HepG2 (cell line): ENCODE results near the gene COBL. TPM values are rescaled to one million over a fixed set of nuclear protein-coding genes. Genes with fewer than 3 reads are reported as not detected.

Experiments
- ATAC-seq: fragments of 200-7000 bp; cut with Tn5 transposase; 3 replicates; pipeline ENCODE4 v1.9.1; 2020; ENCODE audit warnings: mild to moderate bottlenecking, moderate library complexity
- BruUV-seq: library from RNA; stranded (reverse); fragments of 400-500 nt; replicated peaks from 2 replicates; lab custom pipeline; 2021; lab: Mats Ljungman, UMichigan
- CTCF ChIA-PET: fragments of 300-600 bp; formaldehyde crosslinking; extraction: SDS; loops from one replicate; lab custom pipeline; 2021; ENCODE audit warnings: low total read pairs, inconsistent platforms, low intra/inter-chr PET ratio; lab: Yijun Ruan, JAX
- POLR2A ChIA-PET: fragments of 350-600 bp; sonication (Branson Sonifier 250); formaldehyde crosslinking; loops from one replicate; lab custom pipeline; 2020; ENCODE audit warnings: antibody characterized with exemption, inconsistent platforms; lab: Yijun Ruan, JAX
- DNase-seq: peaks from one replicate; pipeline ENCODE4 v3.0.0-alpha.2; 2015; ENCODE audit warnings: low spot score
- FAIRE-seq: peaks from 3 replicates; lab custom pipeline; 2011; peaks lifted over from hg19 to GRCh38; lab: Jason Lieb, UNC
- H2AFZ ChIP-seq: one replicate; pipeline ENCODE4 v1.6.1; 2011; ENCODE audit warnings: low read length, inconsistent platforms
- H3K27ac ChIP-seq: fragments of 300-600 bp; 3 replicates; pipeline ENCODE4 v1.8.0; 2011; ENCODE audit warnings: mixed run types, mild to moderate bottlenecking, mixed read lengths, low read length, inconsistent platforms; ENCODE audit not compliant: insufficient read depth; ENCODE audit errors: extremely low read length
- H3K27me3 ChIP-seq, 2 experiments: fragments of 200-600 bp in 1 of 2; 2 replicates in 1 of 2; 3 replicates in 1 of 2; pipeline versions ENCODE4 v1.6.0 to v1.8.0; 2011; ENCODE audit warnings: low read length in 2 of 2, mild to moderate bottlenecking in 2 of 2, moderate library complexity in 2 of 2, inconsistent platforms in 1 of 2; ENCODE audit not compliant: insufficient read depth in 2 of 2, control insufficient read depth in 1 of 2
- H3K36me3 ChIP-seq, 2 experiments: fragments of 200-600 bp in 1 of 2; replicated peaks in 1 of 2; 2 replicates in 1 of 2; 3 replicates in 1 of 2; pipeline versions ENCODE4 v1.5.1 to v1.8.0; 2011; ENCODE audit warnings: low read length in 2 of 2, inconsistent platforms in 1 of 2; ENCODE audit not compliant: insufficient read depth in 2 of 2, control insufficient read depth in 1 of 2
- H3K4me1 ChIP-seq: 2 replicates; pipeline ENCODE4 v1.5.1; 2012; ENCODE audit warnings: low read length, inconsistent platforms; ENCODE audit not compliant: insufficient read depth
- H3K4me2 ChIP-seq: 2 replicates; pipeline ENCODE4 v1.6.0; 2011; ENCODE audit warnings: low read depth, low read length, inconsistent platforms
- H3K4me3 ChIP-seq, 3 experiments: fragments of 200-600 bp in 1 of 3; sonication (generic), shearing (Covaris generic) in 1 of 3; replicated peaks in 1 of 3; 2 replicates each; pipeline ENCODE4 v1.5.1; 2011 to 2016; ENCODE audit warnings: low read length in 3 of 3, inconsistent platforms in 2 of 3, low read depth in 2 of 3, mild to moderate bottlenecking in 2 of 3, control low read depth in 1 of 3, mixed read lengths in 1 of 3; ENCODE audit not compliant: insufficient read depth in 1 of 3
- H3K79me2 ChIP-seq: one replicate; pipeline ENCODE4 v1.6.1; 2011; ENCODE audit warnings: low read length, inconsistent platforms; ENCODE audit not compliant: insufficient read depth
- H3K9ac ChIP-seq: 2 replicates; pipeline ENCODE4 v1.6.0; 2011; ENCODE audit warnings: mild to moderate bottlenecking, low read depth, low read length, inconsistent platforms; ENCODE audit not compliant: insufficient read depth
- H3K9me3 ChIP-seq: 2 replicates; pipeline ENCODE4 v1.5.1; 2012; ENCODE audit warnings: mild to moderate bottlenecking, low read length
- H4K20me1 ChIP-seq: 2 replicates; pipeline ENCODE4 v1.6.0; 2011; ENCODE audit warnings: inconsistent platforms, mild to moderate bottlenecking, low read length, moderate library complexity; ENCODE audit not compliant: insufficient read depth
- CTCF ChIP-seq: sonication (generic); formaldehyde crosslinking; IDR thresholded peaks from 2 replicates; pipeline ENCODE4 v1.5.0; 2020; ENCODE audit warnings: mild to moderate bottlenecking, missing genetic modification reagents, moderate library complexity
- FOXC1 ChIP-seq: sonication (generic); formaldehyde crosslinking; IDR thresholded peaks from 2 replicates; pipeline ENCODE4 v1.8.0; 2022; ENCODE audit warnings: mild to moderate bottlenecking, missing genetic modification reagents, borderline replicate concordance
- FOXO1 ChIP-seq: sonication (generic); formaldehyde crosslinking; IDR thresholded peaks from 2 replicates; pipeline ENCODE4 v1.4.0; 2020; ENCODE audit warnings: missing genetic modification reagents
- HCFC1 ChIP-seq: fragments of 150-350 bp; IDR thresholded peaks from 2 replicates; pipeline ENCODE4 v1.6.1; 2014; ENCODE audit warnings: low read depth, low read length
- STAG1 ChIP-seq: sonication (generic); formaldehyde crosslinking; IDR thresholded peaks from 2 replicates; pipeline ENCODE4 v1.4.0; 2020; ENCODE audit warnings: missing genetic modification reagents
- STAT5B ChIP-seq: sonication (generic); formaldehyde crosslinking; IDR thresholded peaks from 2 replicates; pipeline ENCODE4 v1.4.0; 2020; ENCODE audit warnings: missing genetic modification reagents
- ZNF296 ChIP-seq: sonication (generic); formaldehyde crosslinking; conservative IDR thresholded peaks from 2 replicates; pipeline ENCODE4 v1.5.0; 2020; ENCODE audit warnings: mild to moderate bottlenecking, missing genetic modification reagents
- ZNF326 ChIP-seq: sonication (generic); formaldehyde crosslinking; IDR thresholded peaks from 2 replicates; pipeline ENCODE4 v1.4.0; 2020; ENCODE audit warnings: missing genetic modification reagents, borderline replicate concordance
- WGBS: methylation state at CpG from one replicate; pipeline ENCODE4 v1.1.6; 2017; ENCODE audit warnings: low lambda C conversion rate; 5-methylcytosine and 5-hydroxymethylcytosine counted together
- in situ Hi-C: cut with HindIII; loops from 2 replicates; pipeline ENCODE4 v1.10.0; 2017; ENCODE audit warnings: low pct_unique_long_range_greater_than_20kb; ENCODE audit not compliant: extremely low pct_ligation_motif_present
- intact Hi-C: fragments of 100-400 bp; cut with micrococcal nuclease; formaldehyde crosslinking; loops from one replicate; pipeline ENCODE4 v1.10.0; 2022; ENCODE audit not compliant: unreplicated experiment
- polyA plus RNA-seq, 8 experiments: library from polyadenylated mRNA; depleted of rRNA in 3 of 8; stranded (reverse) in 7 of 8; unstranded in 1 of 8; fragments of >200 nt; fragmentation: Illumina TruSeq in 4 of 8; extraction: Trizol in 4 of 8; gene quantifications; 2 replicates each; pipeline versions ENCODE4 v1.2.1 to v1.2.3, GENCODE V29; 2011 to 2016; ENCODE audit warnings: low read depth in 4 of 8, missing spikeins in 1 of 8, mixed read lengths in 1 of 8; ENCODE audit not compliant: insufficient read depth in 1 of 8
- total RNA-seq, 5 experiments: library from RNA; depleted of rRNA; stranded (reverse); fragments of >200 nt; fragmentation: Illumina TruSeq; extraction: Trizol; gene quantifications; 2 replicates each; pipeline ENCODE4 v1.2.3, GENCODE V29; 2016; ENCODE audit warnings: low read depth in 1 of 5

Gene COBL
- total and polyA plus RNA-seq, 2 of the 13 experiments (the other 11 are each of a cell fraction or from before 2014, with no cell fraction given): 3.8 to 4.9 TPM

GRCh38 chr7:51188987-51189386, 127.6 kb downstream of the COBL start:
- no peaks in the 10 kb centered on the region for H3K4me1 ChIP-seq
- no peak for ATAC-seq
- intact Hi-C loops (no loop called here), in situ Hi-C loops (no loop called here)
- peaks cover 1 to 41% of the 10 kb centered on the region in 2 experiments; a peak in 3 of 5 replicates for H3K36me3 ChIP-seq
- 96% methylated on average over 3 of the region's 3 CpGs for WGBS
- H3K27ac ChIP-seq: no peak overlapping the region
- no peak for TF ChIP-seq ZNF296 (CRISPR knock-in tag)
- TF ChIP-seq STAT5B: no peak
- no peak for TF ChIP-seq ZNF326 (CRISPR knock-in tag)
- TF ChIP-seq HCFC1: no peak
- no peaks in the 10 kb centered on the region for H3K9me3 ChIP-seq
- H3K79me2 ChIP-seq: no peaks in the 10 kb centered on the region
- no peak overlapping the region for H2AFZ ChIP-seq
- no peaks in the 10 kb centered on the region for H4K20me1 ChIP-seq
- no peak overlapping the region for H3K4me2 ChIP-seq
- FAIRE-seq: no peak
- no peak for DNase-seq
- BruUV-seq: no TSS peak
- no peak overlapping the region for H3K4me3 ChIP-seq
- no peak overlapping the region for H3K9ac ChIP-seq
- H3K27me3 ChIP-seq: no peaks in the 10 kb centered on the region
- CTCF ChIA-PET: no interaction called here
- POLR2A ChIA-PET: no interaction called here

GRCh38 chr7:51187941-51188340, 128.7 kb downstream of the COBL start:
- in situ Hi-C loops: no loop called here
- BruUV-seq: no TSS peak
- H3K9me3 ChIP-seq: no peaks in the 10 kb centered on the region
- no peak for TF ChIP-seq FOXC1 (CRISPR knock-in tag)
- TF ChIP-seq CTCF (CRISPR knock-in tag): peak; percentile 59
- TF ChIP-seq STAG1: peak; percentile 58
- TF ChIP-seq FOXO1: no peak
- no peak overlapping the region for H3K4me2 ChIP-seq
- no peak overlapping the region for H2AFZ ChIP-seq
- no peaks in the 10 kb centered on the region for H3K79me2 ChIP-seq
- no peaks in the 10 kb centered on the region for H3K27me3 ChIP-seq
- intact Hi-C loops: no loop called here
- H3K9ac ChIP-seq: no peak overlapping the region
- ATAC-seq (peak; percentile 90), DNase-seq (no peak), FAIRE-seq (no peak)
- H3K4me1 ChIP-seq: no peaks in the 10 kb centered on the region
- no peaks in the 10 kb centered on the region for H4K20me1 ChIP-seq
- WGBS: 76% methylated on average over 2 of the region's 6 CpGs
- peaks cover 1 to 46% of the 10 kb centered on the region in 2 experiments; a peak in 3 of 5 replicates for H3K36me3 ChIP-seq
- H3K27ac ChIP-seq: no peak overlapping the region
- no peak overlapping the region for H3K4me3 ChIP-seq
- ChIA-PET POLR2A (no interaction called here), CTCF (interaction anchor here (1.3 kb wide), 1 partner anchor 179 kb away, joined by 4 read pairs; no protein-coding TSS in a partner anchor)
